HEK293 (cell line): Measurements from ENCODE around the gene PANX1.
A peak's percentile ranks its signal among the peaks of the same experiment; 100 is the strongest.

Experiments
- BCL11B ChIP-seq: fragments of 450-650 bp; formaldehyde crosslinking; IDR thresholded peaks from 2 replicates; pipeline ENCODE4 v1.5.1; 2016; ENCODE audit warnings: low read depth, missing biosample characterization, missing genetic modification characterization
- EGR2 ChIP-seq: fragments of 450-650 bp; formaldehyde crosslinking; IDR thresholded peaks from 2 replicates; pipeline ENCODE4 v1.5.1; 2016; ENCODE audit warnings: low read depth, missing biosample characterization, missing genetic modification characterization
- GLIS1 ChIP-seq: fragments of 450-650 bp; formaldehyde crosslinking; IDR thresholded peaks from 2 replicates; pipeline ENCODE4 v1.5.1; 2016; ENCODE audit warnings: missing biosample characterization, missing genetic modification characterization
- MYNN ChIP-seq: fragments of 450-650 bp; formaldehyde crosslinking; IDR thresholded peaks from 2 replicates; pipeline ENCODE4 v1.5.1; 2016; ENCODE audit warnings: missing biosample characterization, missing genetic modification characterization, borderline replicate concordance
- YY2 ChIP-seq: fragments of 450-650 bp; formaldehyde crosslinking; IDR thresholded peaks from 2 replicates; pipeline ENCODE4 v1.5.1; 2016; ENCODE audit warnings: missing biosample characterization, missing genetic modification characterization
- ZBTB21 ChIP-seq: fragments of 450-650 bp; formaldehyde crosslinking; IDR thresholded peaks from 2 replicates; pipeline ENCODE4 v1.5.1; 2017; ENCODE audit warnings: missing biosample characterization, missing genetic modification characterization
- ZNF214 ChIP-seq: fragments of 450-650 bp; formaldehyde crosslinking; IDR thresholded peaks from 2 replicates; pipeline ENCODE4 v1.5.1; 2017; ENCODE audit warnings: missing biosample characterization, mild to moderate bottlenecking, missing genetic modification characterization, borderline replicate concordance
- ZNF221 ChIP-seq: fragments of 450-650 bp; formaldehyde crosslinking; IDR thresholded peaks from 2 replicates; pipeline ENCODE4 v1.5.1; 2017; ENCODE audit warnings: missing biosample characterization, missing genetic modification characterization, borderline replicate concordance
- ZNF274 ChIP-seq, 2 experiments: fragments of 200-500 bp in 1 of 2; fragments of 450-650 bp in 1 of 2; sonication (Bioruptor generic) in 1 of 2; formaldehyde crosslinking in 1 of 2; IDR thresholded peaks; 2 replicates each; pipeline versions ENCODE4 v1.5.1 to v1.6.1; 2014 to 2016; ENCODE audit warnings: borderline replicate concordance in 1 of 2, inconsistent platforms in 1 of 2, low read length in 1 of 2, missing biosample characterization in 1 of 2, missing genetic modification characterization in 1 of 2
- ZNF324 ChIP-seq: fragments of 450-650 bp; formaldehyde crosslinking; IDR thresholded peaks from 2 replicates; pipeline ENCODE4 v1.5.1; 2016; ENCODE audit warnings: missing biosample characterization, missing genetic modification characterization
- ZNF548 ChIP-seq: fragments of 450-650 bp; formaldehyde crosslinking; IDR thresholded peaks from 2 replicates; pipeline ENCODE4 v1.5.1; 2016; ENCODE audit warnings: missing biosample characterization, missing genetic modification characterization
- ZNF560 ChIP-seq: fragments of 450-650 bp; formaldehyde crosslinking; IDR thresholded peaks from 2 replicates; pipeline ENCODE4 v1.5.1; 2017; ENCODE audit warnings: missing biosample characterization, missing genetic modification characterization, borderline replicate concordance
- ZNF660 ChIP-seq: fragments of 450-650 bp; IDR thresholded peaks from 2 replicates; pipeline ENCODE4 v1.5.1; 2018; ENCODE audit warnings: missing biosample characterization, mild to moderate bottlenecking, missing genetic modification characterization
- ZNF791 ChIP-seq: fragments of 450-650 bp; formaldehyde crosslinking; IDR thresholded peaks from 2 replicates; pipeline ENCODE4 v1.5.1; 2016; ENCODE audit warnings: missing biosample characterization, missing genetic modification characterization
- ZXDB ChIP-seq: fragments of 450-650 bp; formaldehyde crosslinking; IDR thresholded peaks from 2 replicates; pipeline ENCODE4 v1.5.1; 2016; ENCODE audit warnings: missing biosample characterization, missing genetic modification characterization
- TF ChIP-seq, protein P1 (sequence below): fragments of 450-650 bp; formaldehyde crosslinking; IDR thresholded peaks from 2 replicates; pipeline ENCODE4 v1.5.1; 2016; ENCODE audit warnings: missing biosample characterization, missing genetic modification characterization
- TF ChIP-seq, protein P2 (sequence below): fragments of 450-650 bp; formaldehyde crosslinking; IDR thresholded peaks from 2 replicates; pipeline ENCODE4 v1.5.1; 2016; ENCODE audit warnings: missing biosample characterization, missing genetic modification characterization
- TF ChIP-seq, protein P3 (sequence below): fragments of 450-650 bp; formaldehyde crosslinking; optimal IDR thresholded peaks from 2 replicates; pipeline ENCODE3; 2016; ENCODE audit warnings: missing biosample characterization, mild to moderate bottlenecking, missing genetic modification characterization
- TF ChIP-seq, protein P4 (sequence below): fragments of 450-650 bp; formaldehyde crosslinking; conservative IDR thresholded peaks from 2 replicates; pipeline ENCODE4 v1.5.1; 2016; ENCODE audit warnings: low read depth, missing biosample characterization, missing genetic modification characterization
- TF ChIP-seq, protein P5 (sequence below): fragments of 450-650 bp; formaldehyde crosslinking; IDR thresholded peaks from 2 replicates; pipeline ENCODE4 v1.5.1; 2016; ENCODE audit warnings: missing biosample characterization, missing genetic modification characterization, borderline replicate concordance
- TF ChIP-seq, protein P6 (sequence below): fragments of 450-650 bp; formaldehyde crosslinking; IDR thresholded peaks from 2 replicates; pipeline ENCODE4; 2016; ENCODE audit warnings: missing biosample characterization, missing genetic modification characterization
- TF ChIP-seq, protein P7 (sequence below): fragments of 450-650 bp; formaldehyde crosslinking; IDR thresholded peaks from 2 replicates; pipeline ENCODE4 v1.5.1; 2017; ENCODE audit warnings: missing biosample characterization, missing genetic modification characterization

PANX1 gene

DNA sequence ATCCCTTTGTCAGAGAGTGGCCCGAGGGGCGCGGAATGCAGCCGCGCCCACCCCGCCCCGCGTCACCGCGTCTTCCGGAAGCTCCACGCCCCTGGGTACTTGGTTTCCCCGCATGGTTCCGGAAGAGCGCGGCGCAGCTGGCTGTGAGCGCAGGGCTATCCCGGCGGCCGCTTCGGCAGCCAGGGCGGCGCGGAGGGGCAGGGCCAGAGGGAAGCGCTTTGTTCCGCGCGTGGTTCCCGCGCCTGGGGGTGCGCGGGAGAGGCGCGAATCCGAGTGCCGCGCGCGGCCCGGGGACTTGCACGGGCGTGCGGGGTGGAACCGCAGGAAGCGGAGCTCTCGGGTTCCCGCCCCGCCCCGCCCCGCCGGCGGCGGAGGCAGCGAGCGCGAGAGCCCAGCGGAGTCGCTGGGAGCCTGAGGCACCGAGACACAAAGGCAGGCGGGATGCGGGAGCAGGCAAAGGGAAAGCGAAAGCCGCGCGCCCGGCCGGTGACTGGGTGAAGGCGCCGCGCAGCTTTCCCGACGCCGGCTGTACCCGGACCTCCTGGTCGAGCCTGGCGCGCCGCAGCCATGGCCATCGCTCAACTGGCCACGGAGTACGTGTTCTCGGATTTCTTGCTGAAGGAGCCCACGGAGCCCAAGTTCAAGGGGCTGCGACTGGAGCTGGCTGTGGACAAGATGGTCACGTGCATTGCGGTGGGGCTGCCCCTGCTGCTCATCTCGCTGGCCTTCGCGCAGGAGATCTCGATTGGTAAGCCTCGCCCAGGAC, at the start of gene PANX1 (continued):
- TF ChIP-seq GLIS1 (tag by site-specific recombination) = 0 out of 2 replicates have a peak, but pooled peaks have one; percentile 3
- TF ChIP-seq ZNF221 (tag by site-specific recombination) = no peak
- no peak for TF ChIP-seq YY2
- no peak for TF ChIP-seq EGR2
- no peak for TF ChIP-seq BCL11B (tag by site-specific recombination)
- TF ChIP-seq, protein P1, sequence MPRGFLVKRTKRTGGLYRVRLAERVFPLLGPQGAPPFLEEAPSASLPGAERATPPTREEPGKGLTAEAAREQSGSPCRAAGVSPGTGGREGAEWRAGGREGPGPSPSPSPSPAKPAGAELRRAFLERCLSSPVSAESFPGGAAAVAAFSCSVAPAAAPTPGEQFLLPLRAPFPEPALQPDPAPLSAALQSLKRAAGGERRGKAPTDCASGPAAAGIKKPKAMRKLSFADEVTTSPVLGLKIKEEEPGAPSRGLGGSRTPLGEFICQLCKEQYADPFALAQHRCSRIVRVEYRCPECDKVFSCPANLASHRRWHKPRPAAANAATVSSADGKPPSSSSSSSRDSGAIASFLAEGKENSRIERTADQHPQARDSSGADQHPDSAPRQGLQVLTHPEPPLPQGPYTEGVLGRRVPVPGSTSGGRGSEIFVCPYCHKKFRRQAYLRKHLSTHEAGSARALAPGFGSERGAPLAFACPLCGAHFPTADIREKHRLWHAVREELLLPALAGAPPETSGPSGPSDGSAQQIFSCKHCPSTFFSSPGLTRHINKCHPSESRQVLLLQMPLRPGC (tag by site-specific recombination) = no peak
- TF ChIP-seq ZNF274 (IDR thresholded peaks at IDR 0.05; ENCODE audit: low read length) = no peak
- TF ChIP-seq ZNF274 (tag by site-specific recombination; IDR thresholded peaks at IDR 0.05; ENCODE audit: borderline replicate concordance) = no peak
- TF ChIP-seq ZNF660 (tag by site-specific recombination) = no peak
- TF ChIP-seq ZNF214 (tag by site-specific recombination) = no peak
- no peak for TF ChIP-seq MYNN
- no peak for TF ChIP-seq ZNF548 (tag by site-specific recombination)
- TF ChIP-seq, protein P2, sequence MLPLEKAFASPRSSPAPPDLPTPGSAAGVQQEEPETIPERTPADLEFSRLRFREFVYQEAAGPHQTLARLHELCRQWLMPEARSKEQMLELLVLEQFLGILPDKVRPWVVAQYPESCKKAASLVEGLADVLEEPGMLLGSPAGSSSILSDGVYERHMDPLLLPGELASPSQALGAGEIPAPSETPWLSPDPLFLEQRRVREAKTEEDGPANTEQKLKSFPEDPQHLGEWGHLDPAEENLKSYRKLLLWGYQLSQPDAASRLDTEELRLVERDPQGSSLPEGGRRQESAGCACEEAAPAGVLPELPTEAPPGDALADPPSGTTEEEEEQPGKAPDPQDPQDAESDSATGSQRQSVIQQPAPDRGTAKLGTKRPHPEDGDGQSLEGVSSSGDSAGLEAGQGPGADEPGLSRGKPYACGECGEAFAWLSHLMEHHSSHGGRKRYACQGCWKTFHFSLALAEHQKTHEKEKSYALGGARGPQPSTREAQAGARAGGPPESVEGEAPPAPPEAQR (tag by site-specific recombination) = no peak
- peak; percentile 78 for TF ChIP-seq ZXDB (tag by site-specific recombination)
- no peak for TF ChIP-seq ZNF560 (tag by site-specific recombination)
- TF ChIP-seq, protein P3, sequence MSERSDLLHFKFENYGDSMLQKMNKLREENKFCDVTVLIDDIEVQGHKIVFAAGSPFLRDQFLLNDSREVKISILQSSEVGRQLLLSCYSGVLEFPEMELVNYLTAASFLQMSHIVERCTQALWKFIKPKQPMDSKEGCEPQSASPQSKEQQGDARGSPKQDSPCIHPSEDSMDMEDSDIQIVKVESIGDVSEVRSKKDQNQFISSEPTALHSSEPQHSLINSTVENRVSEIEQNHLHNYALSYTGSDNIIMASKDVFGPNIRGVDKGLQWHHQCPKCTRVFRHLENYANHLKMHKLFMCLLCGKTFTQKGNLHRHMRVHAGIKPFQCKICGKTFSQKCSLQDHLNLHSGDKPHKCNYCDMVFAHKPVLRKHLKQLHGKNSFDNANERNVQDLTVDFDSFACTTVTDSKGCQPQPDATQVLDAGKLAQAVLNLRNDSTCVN (tag by site-specific recombination) = peak; percentile 95
- no peak for TF ChIP-seq ZBTB21
- TF ChIP-seq, protein P4, sequence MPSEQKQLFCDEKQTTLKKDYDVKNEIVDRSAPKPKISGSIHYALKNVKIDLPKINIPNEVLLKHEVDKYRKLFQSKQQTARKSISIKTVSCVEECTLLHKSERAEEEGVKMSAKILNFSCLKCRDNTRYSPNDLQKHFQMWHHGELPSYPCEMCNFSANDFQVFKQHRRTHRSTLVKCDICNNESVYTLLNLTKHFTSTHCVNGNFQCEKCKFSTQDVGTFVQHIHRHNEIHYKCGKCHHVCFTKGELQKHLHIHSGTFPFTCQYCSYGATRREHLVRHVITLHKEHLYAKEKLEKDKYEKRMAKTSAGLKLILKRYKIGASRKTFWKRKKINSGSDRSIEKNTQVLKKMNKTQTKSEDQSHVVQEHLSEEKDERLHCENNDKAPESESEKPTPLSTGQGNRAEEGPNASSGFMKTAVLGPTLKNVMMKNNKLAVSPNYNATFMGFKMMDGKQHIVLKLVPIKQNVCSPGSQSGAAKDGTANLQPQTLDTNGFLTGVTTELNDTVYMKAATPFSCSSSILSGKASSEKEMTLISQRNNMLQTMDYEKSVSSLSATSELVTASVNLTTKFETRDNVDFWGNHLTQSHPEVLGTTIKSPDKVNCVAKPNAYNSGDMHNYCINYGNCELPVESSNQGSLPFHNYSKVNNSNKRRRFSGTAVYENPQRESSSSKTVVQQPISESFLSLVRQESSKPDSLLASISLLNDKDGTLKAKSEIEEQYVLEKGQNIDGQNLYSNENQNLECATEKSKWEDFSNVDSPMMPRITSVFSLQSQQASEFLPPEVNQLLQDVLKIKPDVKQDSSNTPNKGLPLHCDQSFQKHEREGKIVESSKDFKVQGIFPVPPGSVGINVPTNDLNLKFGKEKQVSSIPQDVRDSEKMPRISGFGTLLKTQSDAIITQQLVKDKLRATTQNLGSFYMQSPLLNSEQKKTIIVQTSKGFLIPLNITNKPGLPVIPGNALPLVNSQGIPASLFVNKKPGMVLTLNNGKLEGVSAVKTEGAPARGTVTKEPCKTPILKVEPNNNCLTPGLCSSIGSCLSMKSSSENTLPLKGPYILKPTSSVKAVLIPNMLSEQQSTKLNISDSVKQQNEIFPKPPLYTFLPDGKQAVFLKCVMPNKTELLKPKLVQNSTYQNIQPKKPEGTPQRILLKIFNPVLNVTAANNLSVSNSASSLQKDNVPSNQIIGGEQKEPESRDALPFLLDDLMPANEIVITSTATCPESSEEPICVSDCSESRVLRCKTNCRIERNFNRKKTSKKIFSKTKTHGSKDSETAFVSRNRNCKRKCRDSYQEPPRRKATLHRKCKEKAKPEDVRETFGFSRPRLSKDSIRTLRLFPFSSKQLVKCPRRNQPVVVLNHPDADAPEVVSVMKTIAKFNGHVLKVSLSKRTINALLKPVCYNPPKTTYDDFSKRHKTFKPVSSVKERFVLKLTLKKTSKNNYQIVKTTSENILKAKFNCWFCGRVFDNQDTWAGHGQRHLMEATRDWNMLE (tag by site-specific recombination) = no peak
- TF ChIP-seq ZNF791 (tag by site-specific recombination) = no peak
- TF ChIP-seq, protein P5, sequence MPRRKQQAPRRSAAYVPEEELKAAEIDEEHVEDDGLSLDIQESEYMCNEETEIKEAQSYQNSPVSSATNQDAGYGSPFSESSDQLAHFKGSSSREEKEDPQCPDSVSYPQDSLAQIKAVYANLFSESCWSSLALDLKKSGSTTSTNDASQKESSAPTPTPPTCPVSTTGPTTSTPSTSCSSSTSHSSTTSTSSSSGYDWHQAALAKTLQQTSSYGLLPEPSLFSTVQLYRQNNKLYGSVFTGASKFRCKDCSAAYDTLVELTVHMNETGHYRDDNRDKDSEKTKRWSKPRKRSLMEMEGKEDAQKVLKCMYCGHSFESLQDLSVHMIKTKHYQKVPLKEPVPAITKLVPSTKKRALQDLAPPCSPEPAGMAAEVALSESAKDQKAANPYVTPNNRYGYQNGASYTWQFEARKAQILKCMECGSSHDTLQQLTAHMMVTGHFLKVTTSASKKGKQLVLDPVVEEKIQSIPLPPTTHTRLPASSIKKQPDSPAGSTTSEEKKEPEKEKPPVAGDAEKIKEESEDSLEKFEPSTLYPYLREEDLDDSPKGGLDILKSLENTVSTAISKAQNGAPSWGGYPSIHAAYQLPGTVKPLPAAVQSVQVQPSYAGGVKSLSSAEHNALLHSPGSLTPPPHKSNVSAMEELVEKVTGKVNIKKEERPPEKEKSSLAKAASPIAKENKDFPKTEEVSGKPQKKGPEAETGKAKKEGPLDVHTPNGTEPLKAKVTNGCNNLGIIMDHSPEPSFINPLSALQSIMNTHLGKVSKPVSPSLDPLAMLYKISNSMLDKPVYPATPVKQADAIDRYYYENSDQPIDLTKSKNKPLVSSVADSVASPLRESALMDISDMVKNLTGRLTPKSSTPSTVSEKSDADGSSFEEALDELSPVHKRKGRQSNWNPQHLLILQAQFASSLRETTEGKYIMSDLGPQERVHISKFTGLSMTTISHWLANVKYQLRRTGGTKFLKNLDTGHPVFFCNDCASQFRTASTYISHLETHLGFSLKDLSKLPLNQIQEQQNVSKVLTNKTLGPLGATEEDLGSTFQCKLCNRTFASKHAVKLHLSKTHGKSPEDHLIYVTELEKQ = no peak
- TF ChIP-seq, protein P6, sequence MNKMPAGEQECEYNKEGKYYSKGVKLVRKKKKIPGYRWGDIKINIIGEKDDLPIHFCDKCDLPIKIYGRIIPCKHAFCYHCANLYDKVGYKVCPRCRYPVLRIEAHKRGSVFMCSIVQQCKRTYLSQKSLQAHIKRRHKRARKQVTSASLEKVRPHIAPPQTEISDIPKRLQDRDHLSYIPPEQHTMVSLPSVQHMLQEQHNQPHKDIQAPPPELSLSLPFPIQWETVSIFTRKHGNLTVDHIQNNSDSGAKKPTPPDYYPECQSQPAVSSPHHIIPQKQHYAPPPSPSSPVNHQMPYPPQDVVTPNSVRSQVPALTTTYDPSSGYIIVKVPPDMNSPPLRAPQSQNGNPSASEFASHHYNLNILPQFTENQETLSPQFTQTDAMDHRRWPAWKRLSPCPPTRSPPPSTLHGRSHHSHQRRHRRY = no peak
- TF ChIP-seq ZNF324 (tag by site-specific recombination) = no peak
- TF ChIP-seq, protein P7, sequence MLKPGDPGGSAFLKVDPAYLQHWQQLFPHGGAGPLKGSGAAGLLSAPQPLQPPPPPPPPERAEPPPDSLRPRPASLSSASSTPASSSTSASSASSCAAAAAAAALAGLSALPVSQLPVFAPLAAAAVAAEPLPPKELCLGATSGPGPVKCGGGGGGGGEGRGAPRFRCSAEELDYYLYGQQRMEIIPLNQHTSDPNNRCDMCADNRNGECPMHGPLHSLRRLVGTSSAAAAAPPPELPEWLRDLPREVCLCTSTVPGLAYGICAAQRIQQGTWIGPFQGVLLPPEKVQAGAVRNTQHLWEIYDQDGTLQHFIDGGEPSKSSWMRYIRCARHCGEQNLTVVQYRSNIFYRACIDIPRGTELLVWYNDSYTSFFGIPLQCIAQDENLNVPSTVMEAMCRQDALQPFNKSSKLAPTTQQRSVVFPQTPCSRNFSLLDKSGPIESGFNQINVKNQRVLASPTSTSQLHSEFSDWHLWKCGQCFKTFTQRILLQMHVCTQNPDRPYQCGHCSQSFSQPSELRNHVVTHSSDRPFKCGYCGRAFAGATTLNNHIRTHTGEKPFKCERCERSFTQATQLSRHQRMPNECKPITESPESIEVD (tag by site-specific recombination) = no peak
